ENCODE data around the gene PDE7B. TPM values are rescaled to one million over a fixed set of nuclear protein-coding genes. Genes with fewer than 3 reads are reported as not detected.
"Not testable (repeated sequence)": the region's sequence is repeated elsewhere in the genome, so short reads cannot be mapped to it uniquely, and the experiment has no call there.

The PDE7B gene
- total RNA-seq, 4 donors from 2014 or later, result 15.4 to 28.6 (median 18.8) TPM

- no peak for DNase-seq
- Histone ChIP-seq H3K9me3 (no peaks in the 10 kb centered on the region), H3K27me3 (no peaks in the 10 kb centered on the region), H3K4me3 (no peak overlapping the region), H3K4me1 (no peaks in the 10 kb centered on the region), H3K27ac (no peak overlapping the region), H3K36me3 (no peaks in the 10 kb centered on the region)
- no peak for TF ChIP-seq POLR2A (IDR thresholded peaks at IDR 0.05)
- TF ChIP-seq, protein P1, sequence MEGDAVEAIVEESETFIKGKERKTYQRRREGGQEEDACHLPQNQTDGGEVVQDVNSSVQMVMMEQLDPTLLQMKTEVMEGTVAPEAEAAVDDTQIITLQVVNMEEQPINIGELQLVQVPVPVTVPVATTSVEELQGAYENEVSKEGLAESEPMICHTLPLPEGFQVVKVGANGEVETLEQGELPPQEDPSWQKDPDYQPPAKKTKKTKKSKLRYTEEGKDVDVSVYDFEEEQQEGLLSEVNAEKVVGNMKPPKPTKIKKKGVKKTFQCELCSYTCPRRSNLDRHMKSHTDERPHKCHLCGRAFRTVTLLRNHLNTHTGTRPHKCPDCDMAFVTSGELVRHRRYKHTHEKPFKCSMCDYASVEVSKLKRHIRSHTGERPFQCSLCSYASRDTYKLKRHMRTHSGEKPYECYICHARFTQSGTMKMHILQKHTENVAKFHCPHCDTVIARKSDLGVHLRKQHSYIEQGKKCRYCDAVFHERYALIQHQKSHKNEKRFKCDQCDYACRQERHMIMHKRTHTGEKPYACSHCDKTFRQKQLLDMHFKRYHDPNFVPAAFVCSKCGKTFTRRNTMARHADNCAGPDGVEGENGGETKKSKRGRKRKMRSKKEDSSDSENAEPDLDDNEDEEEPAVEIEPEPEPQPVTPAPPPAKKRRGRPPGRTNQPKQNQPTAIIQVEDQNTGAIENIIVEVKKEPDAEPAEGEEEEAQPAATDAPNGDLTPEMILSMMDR (IDR thresholded peaks at IDR 0.05), result no peak
- intact Hi-C loops (cut with DNase I; ENCODE audit: low total_unique reads), result no loop called here
Measured at GRCh38 chr6:136213012-136213539, 361.6 kb downstream of the PDE7B start.

DNA sequence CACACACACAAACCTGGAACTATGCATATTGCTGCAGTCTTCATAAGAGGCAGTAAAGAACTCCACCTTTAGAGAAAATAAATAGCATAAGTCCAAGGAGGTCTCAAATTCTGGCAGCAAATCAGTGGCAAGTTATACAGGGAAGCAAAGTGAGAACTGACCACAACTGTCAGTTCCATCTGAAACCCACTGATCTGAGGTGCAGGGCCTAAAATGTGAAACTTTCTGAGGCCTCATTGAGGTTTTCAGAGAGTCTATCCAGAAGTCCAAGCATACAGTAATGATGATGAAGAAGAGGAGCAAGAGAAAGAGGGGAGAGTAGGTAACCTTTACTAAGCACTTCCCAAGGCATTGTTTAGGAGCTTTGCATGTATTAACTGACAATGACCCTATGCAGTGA is 362.4 kb downstream of the PDE7B start:
- intact Hi-C loops (cut with DNase I; ENCODE audit: low total_unique reads), result no loop called here
- Histone ChIP-seq H3K4me3 (no peak overlapping the region), H3K36me3 (no peaks in the 10 kb centered on the region)

DNA sequence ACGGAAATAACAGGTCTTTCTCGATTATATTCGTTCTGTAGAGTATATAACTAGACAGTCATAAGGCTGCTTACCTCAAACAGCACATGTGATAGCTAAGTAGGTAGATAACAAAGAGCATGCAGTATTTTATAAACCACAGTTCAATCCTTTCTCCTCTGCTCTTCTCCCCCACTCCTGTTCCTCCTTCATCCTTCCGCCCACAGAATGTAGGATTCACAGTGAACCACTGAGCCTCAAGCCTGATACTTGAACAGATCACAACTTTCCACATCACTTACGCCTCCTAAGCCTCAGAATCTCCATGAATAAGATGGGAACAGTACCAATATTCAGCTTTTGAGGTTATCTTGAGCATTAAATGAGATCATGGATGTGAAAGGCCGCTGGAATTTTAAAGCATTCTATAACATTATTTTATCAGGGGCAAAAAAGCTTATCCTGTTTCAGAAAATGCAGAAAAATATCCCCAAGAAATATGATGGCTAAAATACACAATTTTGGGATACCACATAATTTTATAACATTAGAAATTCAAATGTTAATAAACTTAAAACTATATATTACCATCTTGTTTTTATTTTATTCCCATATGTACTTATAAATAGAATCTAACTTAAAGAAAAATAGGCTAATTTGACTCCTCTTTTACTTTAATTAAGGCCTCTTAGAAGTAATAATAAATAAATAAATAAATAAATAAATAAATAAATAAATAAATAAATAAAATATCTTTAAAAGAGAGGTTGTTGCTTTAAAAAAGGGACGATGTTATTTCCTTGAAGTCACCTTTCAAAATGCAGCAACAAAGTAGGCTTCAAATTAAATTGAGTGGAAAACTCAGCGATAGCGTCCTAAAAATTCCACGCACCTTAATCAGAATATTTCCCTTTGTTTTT is 365.3 kb downstream of the PDE7B start:
- Histone ChIP-seq H3K36me3 (no peaks in the 10 kb centered on the region), H3K4me1 (no peaks in the 10 kb centered on the region), H3K27me3 (no peaks in the 10 kb centered on the region), H3K27ac (no peak overlapping the region), H3K9me3 (no peaks in the 10 kb centered on the region), H3K4me3 (no peak overlapping the region)
- no peak for DNase-seq
- intact Hi-C loops (cut with DNase I; ENCODE audit: low total_unique reads), result no loop called here
- TF ChIP-seq POLR2A (IDR thresholded peaks at IDR 0.05), result no peak
- TF ChIP-seq, protein P1 (IDR thresholded peaks at IDR 0.05), result no peak

More for the DNA sequence above, 362.4 kb downstream of the PDE7B start:
- Histone ChIP-seq H3K27ac (no peak overlapping the region), H3K9me3 (no peaks in the 10 kb centered on the region), H3K4me1 (no peaks in the 10 kb centered on the region), H3K27me3 (no peaks in the 10 kb centered on the region)
- DNase-seq, result no peak
- TF ChIP-seq, protein P1 (IDR thresholded peaks at IDR 0.05), result no peak
- TF ChIP-seq POLR2A (IDR thresholded peaks at IDR 0.05), result no peak

GRCh38 chr6:136224974-136225373 is 373.5 kb downstream of the PDE7B start:
- H3K4me3 ChIP-seq, H3K27ac ChIP-seq: not testable (repeated sequence)

GRCh38 chr6:136225496-136225895 is 374.0 kb downstream of the PDE7B start:
- Histone ChIP-seq H3K4me1 (no peaks in the 10 kb centered on the region), H3K4me3 (no peak overlapping the region), H3K27ac (peak overlapping the region in 1 of 2 donors; percentile 57), H3K9me3 (no peaks in the 10 kb centered on the region), H3K36me3 (no peaks in the 10 kb centered on the region), H3K27me3 (no peaks in the 10 kb centered on the region)
- TF ChIP-seq, protein P1 (IDR thresholded peaks at IDR 0.05), result no peak
- TF ChIP-seq POLR2A (IDR thresholded peaks at IDR 0.05), result no peak
- peak; percentile 18 to 37 for DNase-seq
- intact Hi-C loops (cut with DNase I; ENCODE audit: low total_unique reads), result loop anchor here (10.0 kb wide), 1 partner anchor 691 kb away; no protein-coding TSS in a partner anchor

More at GRCh38 chr6:136224974-136225373, 373.5 kb downstream of the PDE7B start:
- intact Hi-C loops (cut with DNase I; ENCODE audit: low total_unique reads), result loop anchor here (10.0 kb wide), 1 partner anchor 690 kb away; no protein-coding TSS in a partner anchor
- not testable (repeated sequence) for H3K36me3 ChIP-seq, DNase-seq, H3K4me1 ChIP-seq, H3K27me3 ChIP-seq, H3K9me3 ChIP-seq

Measured in uterus (tissue), 4 donors.